HepG2 (cell line): ENCODE results near the gene CRAMP1. TPM values are rescaled to one million over a fixed set of nuclear protein-coding genes. Genes with fewer than 3 reads are reported as not detected.

Source experiments
- ATAC-seq: fragments of 200-7000 bp; cut with Tn5 transposase; 3 replicates; pipeline ENCODE4 v1.9.1; 2020; ENCODE audit warnings: mild to moderate bottlenecking, moderate library complexity
- BruUV-seq: library from RNA; stranded (reverse); fragments of 400-500 nt; replicated peaks from 2 replicates; lab custom pipeline; 2021; lab: Mats Ljungman, UMichigan
- CTCF ChIA-PET: fragments of 300-600 bp; formaldehyde crosslinking; extraction: SDS; loops from one replicate; lab custom pipeline; 2021; ENCODE audit warnings: low total read pairs, inconsistent platforms, low intra/inter-chr PET ratio; lab: Yijun Ruan, JAX
- POLR2A ChIA-PET: fragments of 350-600 bp; sonication (Branson Sonifier 250); formaldehyde crosslinking; loops from one replicate; lab custom pipeline; 2020; ENCODE audit warnings: antibody characterized with exemption, inconsistent platforms; lab: Yijun Ruan, JAX
- DNase-seq: peaks from one replicate; pipeline ENCODE4 v3.0.0-alpha.2; 2015; ENCODE audit warnings: low spot score
- FAIRE-seq: peaks from 3 replicates; lab custom pipeline; 2011; peaks lifted over from hg19 to GRCh38; lab: Jason Lieb, UNC
- H2AFZ ChIP-seq: one replicate; pipeline ENCODE4 v1.6.1; 2011; ENCODE audit warnings: low read length, inconsistent platforms
- H3K27ac ChIP-seq: fragments of 300-600 bp; 3 replicates; pipeline ENCODE4 v1.8.0; 2011; ENCODE audit warnings: mixed run types, mild to moderate bottlenecking, mixed read lengths, low read length, inconsistent platforms; ENCODE audit not compliant: insufficient read depth; ENCODE audit errors: extremely low read length
- H3K27me3 ChIP-seq, 2 experiments: fragments of 200-600 bp in 1 of 2; 2 replicates in 1 of 2; 3 replicates in 1 of 2; pipeline versions ENCODE4 v1.6.0 to v1.8.0; 2011; ENCODE audit warnings: low read length in 2 of 2, mild to moderate bottlenecking in 2 of 2, moderate library complexity in 2 of 2, inconsistent platforms in 1 of 2; ENCODE audit not compliant: insufficient read depth in 2 of 2, control insufficient read depth in 1 of 2
- H3K36me3 ChIP-seq, 2 experiments: fragments of 200-600 bp in 1 of 2; replicated peaks in 1 of 2; 2 replicates in 1 of 2; 3 replicates in 1 of 2; pipeline versions ENCODE4 v1.5.1 to v1.8.0; 2011; ENCODE audit warnings: low read length in 2 of 2, inconsistent platforms in 1 of 2; ENCODE audit not compliant: insufficient read depth in 2 of 2, control insufficient read depth in 1 of 2
- H3K4me1 ChIP-seq: 2 replicates; pipeline ENCODE4 v1.5.1; 2012; ENCODE audit warnings: low read length, inconsistent platforms; ENCODE audit not compliant: insufficient read depth
- H3K4me2 ChIP-seq: 2 replicates; pipeline ENCODE4 v1.6.0; 2011; ENCODE audit warnings: low read depth, low read length, inconsistent platforms
- H3K4me3 ChIP-seq, 3 experiments: fragments of 200-600 bp in 1 of 3; sonication (generic), shearing (Covaris generic) in 1 of 3; replicated peaks in 1 of 3; 2 replicates each; pipeline ENCODE4 v1.5.1; 2011 to 2016; ENCODE audit warnings: low read length in 3 of 3, inconsistent platforms in 2 of 3, low read depth in 2 of 3, mild to moderate bottlenecking in 2 of 3, control low read depth in 1 of 3, mixed read lengths in 1 of 3; ENCODE audit not compliant: insufficient read depth in 1 of 3
- H3K79me2 ChIP-seq: one replicate; pipeline ENCODE4 v1.6.1; 2011; ENCODE audit warnings: low read length, inconsistent platforms; ENCODE audit not compliant: insufficient read depth
- H3K9ac ChIP-seq: 2 replicates; pipeline ENCODE4 v1.6.0; 2011; ENCODE audit warnings: mild to moderate bottlenecking, low read depth, low read length, inconsistent platforms; ENCODE audit not compliant: insufficient read depth
- H3K9me3 ChIP-seq: 2 replicates; pipeline ENCODE4 v1.5.1; 2012; ENCODE audit warnings: mild to moderate bottlenecking, low read length
- H4K20me1 ChIP-seq: 2 replicates; pipeline ENCODE4 v1.6.0; 2011; ENCODE audit warnings: inconsistent platforms, mild to moderate bottlenecking, low read length, moderate library complexity; ENCODE audit not compliant: insufficient read depth
- ETV6 ChIP-seq: sonication (generic); formaldehyde crosslinking; conservative IDR thresholded peaks from 2 replicates; pipeline ENCODE4 v1.4.0; 2020; ENCODE audit warnings: missing genetic modification reagents
- PAF1 ChIP-seq: IDR thresholded peaks from 2 replicates; pipeline ENCODE4 v1.6.1; 2016; ENCODE audit warnings: missing genetic modification reagents, missing compliant biosample characterization
- SP2 ChIP-seq: sonication (generic); formaldehyde crosslinking; IDR thresholded peaks from 2 replicates; pipeline ENCODE4 v1.5.1; 2020; ENCODE audit warnings: mild to moderate bottlenecking, missing genetic modification reagents
- ZC3H4 ChIP-seq: sonication (generic); formaldehyde crosslinking; IDR thresholded peaks from 2 replicates; pipeline ENCODE4 v1.4.0; 2020; ENCODE audit warnings: missing genetic modification reagents, borderline replicate concordance
- ZNF24 ChIP-seq: fragments of 450-650 bp; IDR thresholded peaks from 2 replicates; pipeline ENCODE4 v1.6.1; 2017; ENCODE audit warnings: antibody characterized with exemption, mild to moderate bottlenecking
- ZNF761 ChIP-seq: sonication (generic); formaldehyde crosslinking; conservative IDR thresholded peaks from 2 replicates; pipeline ENCODE4 v1.4.0; 2020; ENCODE audit warnings: mild to moderate bottlenecking, missing genetic modification reagents
- ZNF782 ChIP-seq: sonication (generic); formaldehyde crosslinking; IDR thresholded peaks from 2 replicates; pipeline ENCODE4 v1.4.0; 2020; ENCODE audit warnings: missing genetic modification reagents, mild to moderate bottlenecking, borderline replicate concordance
- ZNF788 ChIP-seq: sonication (generic); formaldehyde crosslinking; IDR thresholded peaks from 2 replicates; pipeline ENCODE4 v1.5.0; 2020; ENCODE audit warnings: mild to moderate bottlenecking, missing genetic modification reagents, borderline replicate concordance
- WGBS: methylation state at CpG from one replicate; pipeline ENCODE4 v1.1.6; 2017; ENCODE audit warnings: low lambda C conversion rate; 5-methylcytosine and 5-hydroxymethylcytosine counted together
- in situ Hi-C: cut with HindIII; loops from 2 replicates; pipeline ENCODE4 v1.10.0; 2017; ENCODE audit warnings: low pct_unique_long_range_greater_than_20kb; ENCODE audit not compliant: extremely low pct_ligation_motif_present
- intact Hi-C: fragments of 100-400 bp; cut with micrococcal nuclease; formaldehyde crosslinking; loops from one replicate; pipeline ENCODE4 v1.10.0; 2022; ENCODE audit not compliant: unreplicated experiment
- polyA plus RNA-seq, 8 experiments: library from polyadenylated mRNA; depleted of rRNA in 3 of 8; stranded (reverse) in 7 of 8; unstranded in 1 of 8; fragments of >200 nt; fragmentation: Illumina TruSeq in 4 of 8; extraction: Trizol in 4 of 8; gene quantifications; 2 replicates each; pipeline versions ENCODE4 v1.2.1 to v1.2.3, GENCODE V29; 2011 to 2016; ENCODE audit warnings: low read depth in 4 of 8, missing spikeins in 1 of 8, mixed read lengths in 1 of 8; ENCODE audit not compliant: insufficient read depth in 1 of 8
- total RNA-seq, 5 experiments: library from RNA; depleted of rRNA; stranded (reverse); fragments of >200 nt; fragmentation: Illumina TruSeq; extraction: Trizol; gene quantifications; 2 replicates each; pipeline ENCODE4 v1.2.3, GENCODE V29; 2016; ENCODE audit warnings: low read depth in 1 of 5
- TF ChIP-seq, protein P1 (sequence below): sonication (generic); formaldehyde crosslinking; conservative IDR thresholded peaks from 2 replicates; pipeline ENCODE4 v1.8.0; 2022; ENCODE audit warnings: mild to moderate bottlenecking, moderate library complexity, missing genetic modification reagents
- TF ChIP-seq, protein P2 (sequence below): sonication (generic); formaldehyde crosslinking; IDR thresholded peaks from 2 replicates; pipeline ENCODE4 v1.5.0; 2020; ENCODE audit warnings: missing genetic modification reagents, mild to moderate bottlenecking, borderline replicate concordance
- TF ChIP-seq, protein P3 (sequence below): IDR thresholded peaks from 2 replicates; pipeline ENCODE4 v1.6.1; 2016; ENCODE audit warnings: missing compliant biosample characterization, missing genetic modification reagents, borderline replicate concordance

Gene CRAMP1
- total and polyA plus RNA-seq, 2 of the 13 experiments (the other 11 are each of a cell fraction or from before 2014, with no cell fraction given), result 6.8 to 9.7 TPM

DNA sequence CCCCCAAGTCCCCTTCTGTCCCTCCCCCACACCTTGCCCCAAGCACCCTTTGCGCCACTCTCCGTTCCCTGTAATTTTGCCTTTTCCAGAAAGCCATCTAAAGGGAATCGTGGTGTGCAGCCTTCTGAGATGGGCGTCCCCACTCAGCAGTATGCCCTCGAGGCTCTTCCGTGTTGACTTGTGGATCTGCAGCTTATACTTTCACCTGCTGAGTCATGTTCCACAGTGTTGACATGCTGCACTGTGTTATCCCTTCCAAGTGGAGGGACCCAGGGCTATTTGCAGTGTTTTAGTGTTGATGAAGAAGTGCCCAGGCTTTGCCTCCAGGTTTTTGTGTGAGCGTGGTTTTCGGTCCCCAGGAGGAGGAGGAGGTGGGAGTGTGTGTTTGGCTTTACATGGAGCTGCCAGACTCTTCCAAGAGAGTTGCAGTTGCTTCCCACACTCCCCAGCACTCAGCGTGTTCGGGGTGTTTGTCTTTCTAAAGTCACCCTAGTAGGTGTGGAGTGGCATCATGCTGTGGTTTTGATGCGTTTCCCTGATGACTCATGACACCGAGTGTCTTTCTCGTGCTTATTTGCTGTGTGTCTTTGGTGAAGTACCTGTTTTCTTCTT, 33.9 kb downstream of the CRAMP1 start (continued):
- TF ChIP-seq SP2, result no peak

DNA sequence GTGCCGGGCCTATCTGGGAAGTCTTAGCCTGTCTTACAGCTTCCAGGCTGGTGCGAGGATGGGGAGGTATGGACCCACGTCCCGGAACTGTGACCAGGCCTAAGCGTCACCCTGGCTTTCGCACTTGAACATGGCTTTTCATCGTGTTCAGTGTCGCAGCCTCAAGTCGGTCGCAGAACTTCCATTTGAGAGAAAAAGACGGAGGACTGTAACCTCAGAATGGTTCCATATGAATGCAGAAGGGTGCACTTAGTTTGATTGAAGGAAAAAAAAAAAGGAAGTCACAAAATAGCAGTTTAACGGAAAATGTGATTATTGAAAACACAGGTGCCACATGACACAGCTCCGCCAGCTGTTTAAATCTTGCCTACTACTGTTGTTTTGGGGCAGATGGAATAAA, 35.7 kb downstream of the CRAMP1 start:
- no peaks in the 10 kb centered on the region for H3K9me3 ChIP-seq
- no peak overlapping the region for H3K9ac ChIP-seq
- 89% methylated on average over 13 of the region's 13 CpGs for WGBS

More for the DNA sequence above, 35.7 kb downstream of the CRAMP1 start:
- ChIA-PET POLR2A (no interaction called here), CTCF (no interaction called here)
- Histone ChIP-seq H3K4me2 (no peak overlapping the region), H3K27ac (no peak overlapping the region), H4K20me1 (peaks cover 5% of the 10 kb centered on the region; the same call in 1 of the 2 replicates), H3K79me2 (no peaks in the 10 kb centered on the region), H2AFZ (no peak overlapping the region), H3K36me3 (peaks cover 15 to 54% of the 10 kb centered on the region in 2 experiments; a peak in 4 of 5 replicates), H3K4me3 (no peak overlapping the region), H3K27me3 (no peaks in the 10 kb centered on the region), H3K4me1 (peaks cover 11% of the 10 kb centered on the region)
- no peak for TF ChIP-seq ZNF782 (CRISPR knock-in tag)
- TF ChIP-seq ZC3H4, result no peak
- no peak for TF ChIP-seq ZNF788 (CRISPR knock-in tag)
- no peak for TF ChIP-seq ETV6
- TF ChIP-seq, protein P1, sequence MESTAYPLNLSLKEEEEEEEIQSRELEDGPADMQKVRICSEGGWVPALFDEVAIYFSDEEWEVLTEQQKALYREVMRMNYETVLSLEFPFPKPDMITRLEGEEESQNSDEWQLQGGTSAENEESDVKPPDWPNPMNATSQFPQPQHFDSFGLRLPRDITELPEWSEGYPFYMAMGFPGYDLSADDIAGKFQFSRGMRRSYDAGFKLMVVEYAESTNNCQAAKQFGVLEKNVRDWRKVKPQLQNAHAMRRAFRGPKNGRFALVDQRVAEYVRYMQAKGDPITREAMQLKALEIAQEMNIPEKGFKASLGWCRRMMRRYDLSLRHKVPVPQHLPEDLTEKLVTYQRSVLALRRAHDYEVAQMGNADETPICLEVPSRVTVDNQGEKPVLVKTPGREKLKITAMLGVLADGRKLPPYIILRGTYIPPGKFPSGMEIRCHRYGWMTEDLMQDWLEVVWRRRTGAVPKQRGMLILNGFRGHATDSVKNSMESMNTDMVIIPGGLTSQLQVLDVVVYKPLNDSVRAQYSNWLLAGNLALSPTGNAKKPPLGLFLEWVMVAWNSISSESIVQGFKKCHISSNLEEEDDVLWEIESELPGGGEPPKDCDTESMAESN, result no peak
- TF ChIP-seq, protein P2, sequence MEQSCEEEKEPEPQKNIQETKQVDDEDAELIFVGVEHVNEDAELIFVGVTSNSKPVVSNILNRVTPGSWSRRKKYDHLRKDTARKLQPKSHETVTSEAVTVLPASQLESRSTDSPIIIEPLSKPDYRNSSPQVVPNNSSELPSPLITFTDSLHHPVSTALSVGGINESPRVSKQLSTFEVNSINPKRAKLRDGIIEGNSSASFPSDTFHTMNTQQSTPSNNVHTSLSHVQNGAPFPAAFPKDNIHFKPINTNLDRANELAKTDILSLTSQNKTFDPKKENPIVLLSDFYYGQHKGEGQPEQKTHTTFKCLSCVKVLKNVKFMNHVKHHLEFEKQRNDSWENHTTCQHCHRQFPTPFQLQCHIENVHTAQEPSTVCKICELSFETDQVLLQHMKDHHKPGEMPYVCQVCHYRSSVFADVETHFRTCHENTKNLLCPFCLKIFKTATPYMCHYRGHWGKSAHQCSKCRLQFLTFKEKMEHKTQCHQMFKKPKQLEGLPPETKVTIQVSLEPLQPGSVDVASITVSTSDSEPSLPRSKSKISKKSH (CRISPR knock-in tag), result no peak
- TF ChIP-seq PAF1, result no peak
- TF ChIP-seq ZNF761 (CRISPR knock-in tag), result no peak
- no peak for TF ChIP-seq ZNF24
- TF ChIP-seq, protein P3, sequence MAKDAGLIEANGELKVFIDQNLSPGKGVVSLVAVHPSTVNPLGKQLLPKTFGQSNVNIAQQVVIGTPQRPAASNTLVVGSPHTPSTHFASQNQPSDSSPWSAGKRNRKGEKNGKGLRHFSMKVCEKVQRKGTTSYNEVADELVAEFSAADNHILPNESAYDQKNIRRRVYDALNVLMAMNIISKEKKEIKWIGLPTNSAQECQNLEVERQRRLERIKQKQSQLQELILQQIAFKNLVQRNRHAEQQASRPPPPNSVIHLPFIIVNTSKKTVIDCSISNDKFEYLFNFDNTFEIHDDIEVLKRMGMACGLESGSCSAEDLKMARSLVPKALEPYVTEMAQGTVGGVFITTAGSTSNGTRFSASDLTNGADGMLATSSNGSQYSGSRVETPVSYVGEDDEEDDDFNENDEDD (CRISPR knock-in tag), result no peak
- DNase-seq (no peak), ATAC-seq (no peak), FAIRE-seq (no peak)
- intact Hi-C loops, result no loop called here
- in situ Hi-C loops, result no loop called here
- BruUV-seq, result no TSS peak
